Activated naive CD4-positive, alpha-beta T cell treated with Interleukin-2 at 50 U/mL for 16 hours (primary cell): ENCODE measurements around the gene SLC22A9.

ENCODE experiments used
- DNase-seq: peaks from one replicate; pipeline ENCODE4 v3.0.0-alpha.2; 2020

The SLC22A9 gene

GRCh38 chr11:63445118-63445517 is 75.5 kb downstream of the SLC22A9 start:
- DNase-seq = no peak

- DNase-seq = peak; percentile 3
These were observed 76.1 kb downstream of the SLC22A9 start for GRCh38 chr11:63445720-63446119.

GRCh38 chr11:63448646-63449045 is 79.1 kb downstream of the SLC22A9 start:
- no peak for DNase-seq

GRCh38 chr11:63459586-63459985 is 90.0 kb downstream of the SLC22A9 start:
- DNase-seq = no peak
